Endothelial cell of umbilical vein (primary cell): ENCODE results near the gene ATP6V0C. TPM values are rescaled to one million over a fixed set of nuclear protein-coding genes. Genes with fewer than 3 reads are reported as not detected.

ENCODE experiments used
- BruUV-seq: library from RNA; stranded (reverse); fragments of 400-500 nt; replicated peaks from 2 replicates; lab custom pipeline; 2021; lab: Mats Ljungman, UMichigan
- CTCF ChIA-PET: fragments of 300-600, 350-600 bp; sonication (Branson Sonifier 250); formaldehyde crosslinking; loops from one replicate; lab custom pipeline; 2021; ENCODE audit warnings: antibody characterized with exemption, inconsistent platforms; lab: Charles Lee
- POLR2A ChIA-PET: fragments of 300-600, 350-600 bp; sonication (Branson Sonifier 250); formaldehyde crosslinking; loops from one replicate; lab custom pipeline; 2021; ENCODE audit warnings: antibody characterized with exemption, inconsistent platforms; lab: Charles Lee
- DNase-seq: peaks from one replicate; pipeline ENCODE4 v3.0.0-alpha.2; 2011; ENCODE audit warnings: low read depth, low spot score
- FAIRE-seq: peaks from 2 replicates; lab custom pipeline; 2011; peaks lifted over from hg19 to GRCh38; lab: Jason Lieb, UNC
- H2AFZ ChIP-seq: 2 replicates; pipeline ENCODE4 v1.6.0; 2012; ENCODE audit warnings: low read depth, low read length, control low read depth, inconsistent platforms
- H3K27ac ChIP-seq: 2 replicates; pipeline ENCODE4 v1.5.1; 2011; ENCODE audit warnings: low read depth, mild to moderate bottlenecking, control low read depth, low read length, moderate library complexity; ENCODE audit not compliant: insufficient read depth
- H3K27me3 ChIP-seq, 2 experiments: 2 replicates each; pipeline versions ENCODE4 v1.6.0 to v1.6.1; 2011; ENCODE audit warnings: low read length in 2 of 2, mixed read lengths in 1 of 2; ENCODE audit not compliant: control insufficient read depth in 2 of 2, insufficient read depth in 2 of 2
- H3K36me3 ChIP-seq, 2 experiments: 2 replicates in 1 of 2; 3 replicates in 1 of 2; pipeline ENCODE4 v1.5.1; 2011; ENCODE audit warnings: low read length in 2 of 2, mild to moderate bottlenecking in 1 of 2, moderate library complexity in 1 of 2; ENCODE audit not compliant: control insufficient read depth in 2 of 2, insufficient read depth in 2 of 2; ENCODE audit errors: extremely low read depth in 1 of 2
- H3K4me1 ChIP-seq: 3 replicates; pipeline ENCODE4 v1.5.1; 2011; ENCODE audit warnings: mild to moderate bottlenecking, low read length; ENCODE audit not compliant: control insufficient read depth, insufficient read depth; ENCODE audit errors: extremely low read depth
- H3K4me2 ChIP-seq: 2 replicates; pipeline ENCODE4 v1.6.1; 2011; ENCODE audit warnings: low read length, control low read depth, mixed read lengths; ENCODE audit not compliant: insufficient read depth
- H3K4me3 ChIP-seq, 3 experiments: fragments of 200-600 bp in 1 of 3; sonication (generic), shearing (Covaris generic) in 1 of 3; replicated peaks in 1 of 3; 2 replicates each; pipeline ENCODE4 v1.5.1; 2011 to 2016; ENCODE audit warnings: control low read depth in 3 of 3, low read length in 3 of 3, mild to moderate bottlenecking in 2 of 3, inconsistent platforms in 1 of 3, low read depth in 1 of 3, moderate library complexity in 1 of 3; ENCODE audit not compliant: insufficient read depth in 1 of 3
- H3K79me2 ChIP-seq: 2 replicates; pipeline ENCODE4 v1.6.0; 2012; ENCODE audit warnings: low read length, inconsistent platforms; ENCODE audit not compliant: control insufficient read depth, insufficient read depth
- H3K9ac ChIP-seq: replicated peaks from 2 replicates; pipeline ENCODE3; 2011; ENCODE audit warnings: low read length, control low read depth; ENCODE audit not compliant: insufficient read depth; ENCODE audit errors: extremely low read depth
- H3K9me1 ChIP-seq: replicated peaks from 3 replicates; pipeline ENCODE4 v1.6.0; 2011; ENCODE audit warnings: mild to moderate bottlenecking, low read length; ENCODE audit not compliant: control insufficient read depth, insufficient read depth; ENCODE audit errors: extremely low read depth
- H3K9me3 ChIP-seq: replicated peaks from 2 replicates; pipeline ENCODE4 v1.5.1; 2012; ENCODE audit warnings: low read length, inconsistent platforms; ENCODE audit not compliant: control insufficient read depth, insufficient read depth
- H4K20me1 ChIP-seq: replicated peaks from 2 replicates; pipeline ENCODE3; 2011; ENCODE audit warnings: mild to moderate bottlenecking, low read length; ENCODE audit not compliant: control insufficient read depth, insufficient read depth; ENCODE audit errors: extremely low read depth
- EZH2 ChIP-seq: IDR thresholded peaks from 2 replicates; pipeline ENCODE4 v1.6.1; 2012; ENCODE audit warnings: borderline replicate concordance, low read depth, mild to moderate bottlenecking, moderate library complexity, low read length, inconsistent platforms; ENCODE audit not compliant: severe bottlenecking
- POLR2AphosphoS5 ChIP-seq: IDR thresholded peaks from 2 replicates; pipeline ENCODE4 v1.6.1; 2012; ENCODE audit warnings: low read depth, mild to moderate bottlenecking, control low read depth, low read length, moderate library complexity; ENCODE audit not compliant: insufficient read depth
- dilution Hi-C: fragments of 300-500 bp; cut with MboI; formaldehyde crosslinking; loops from one replicate; pipeline ENCODE4 v1.15.0; 2019; ENCODE audit warnings: low sequenced_read_pairs; ENCODE audit not compliant: extremely low pct_ligation_motif_present
- intact Hi-C: fragments of 100-400 bp; cut with micrococcal nuclease; formaldehyde crosslinking; loops from one replicate; pipeline ENCODE4 v1.10.0; 2022
- polyA plus RNA-seq, 4 experiments: library from polyadenylated mRNA; depleted of rRNA in 3 of 4; stranded (reverse) in 3 of 4; unstranded in 1 of 4; fragments of >200 nt; gene quantifications; 2 replicates each; pipeline versions ENCODE4 v1.2.1 to v1.2.3, GENCODE V29; 2011 to 2012; ENCODE audit warnings: missing spikeins in 1 of 4
- total RNA-seq: library from RNA; stranded (reverse); gene quantifications from 2 replicates; pipeline ENCODE4 v1.2.3, GENCODE V29; 2021
- TF ChIP-seq, protein P1 (sequence below), 2 donors: IDR thresholded peaks; 1 replicate in 1 of 2; 2 replicates in 1 of 2; pipeline ENCODE4 v1.5.1; 2011; ENCODE audit warnings: low read length in 2 of 2, mild to moderate bottlenecking in 2 of 2, moderate library complexity in 2 of 2, control low read depth in 1 of 2, inconsistent platforms in 1 of 2, low read depth in 1 of 2; ENCODE audit not compliant: insufficient read depth in 1 of 2; ENCODE audit errors: extremely low read depth in 1 of 2
- TF ChIP-seq, protein P2 (sequence below): IDR thresholded peaks from 2 replicates; pipeline ENCODE4 v1.6.1; 2011; ENCODE audit not compliant: insufficient read depth, insufficient read length

The ATP6V0C gene
- total and polyA plus RNA-seq, 2 donors (not counting 3 experiments of a cell fraction or from before 2014, with no cell fraction given): 146 to 194 TPM

DNA sequence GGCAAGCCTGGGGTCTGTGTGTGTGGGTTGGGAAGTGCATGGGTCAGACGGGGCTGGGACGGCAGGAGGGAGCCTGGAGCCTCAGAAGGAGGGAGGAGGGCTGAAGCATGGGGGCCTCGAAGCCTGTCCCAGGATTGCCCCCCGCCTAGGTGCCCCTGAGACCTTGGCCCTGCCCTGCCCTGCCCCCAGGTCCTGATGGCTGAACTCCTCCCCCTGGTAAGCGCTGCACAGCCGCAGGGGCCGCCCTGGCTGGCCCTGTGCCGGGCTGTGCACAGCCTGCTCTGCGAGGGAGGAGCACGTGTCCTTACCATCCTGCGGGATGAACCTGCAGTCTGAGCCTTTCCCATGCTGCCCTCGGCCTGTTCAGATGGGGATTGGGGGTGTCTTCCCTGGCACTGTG is 49.4 kb upstream of the ATP6V0C start:
- BruUV-seq: no TSS peak
- Histone ChIP-seq H3K79me2 (no peaks in the 10 kb centered on the region), H3K4me1 (peaks cover 15% of the 10 kb centered on the region), H2AFZ (no peak overlapping the region), H3K27me3 (peaks cover 0 to 3% of the 10 kb centered on the region in 2 experiments), H3K4me3 (no peak overlapping the region), H3K9me3 (no peaks in the 10 kb centered on the region), H4K20me1 (no peaks in the 10 kb centered on the region), H3K27ac (no peak overlapping the region), H3K36me3 (no peaks in the 10 kb centered on the region), H3K4me2 (no peak overlapping the region), H3K9ac (no peak overlapping the region), H3K9me1 (no peaks in the 10 kb centered on the region)
- ChIA-PET CTCF (no interaction called here), POLR2A (no interaction called here)
- no peak for TF ChIP-seq POLR2AphosphoS5
- TF ChIP-seq, protein P1, sequence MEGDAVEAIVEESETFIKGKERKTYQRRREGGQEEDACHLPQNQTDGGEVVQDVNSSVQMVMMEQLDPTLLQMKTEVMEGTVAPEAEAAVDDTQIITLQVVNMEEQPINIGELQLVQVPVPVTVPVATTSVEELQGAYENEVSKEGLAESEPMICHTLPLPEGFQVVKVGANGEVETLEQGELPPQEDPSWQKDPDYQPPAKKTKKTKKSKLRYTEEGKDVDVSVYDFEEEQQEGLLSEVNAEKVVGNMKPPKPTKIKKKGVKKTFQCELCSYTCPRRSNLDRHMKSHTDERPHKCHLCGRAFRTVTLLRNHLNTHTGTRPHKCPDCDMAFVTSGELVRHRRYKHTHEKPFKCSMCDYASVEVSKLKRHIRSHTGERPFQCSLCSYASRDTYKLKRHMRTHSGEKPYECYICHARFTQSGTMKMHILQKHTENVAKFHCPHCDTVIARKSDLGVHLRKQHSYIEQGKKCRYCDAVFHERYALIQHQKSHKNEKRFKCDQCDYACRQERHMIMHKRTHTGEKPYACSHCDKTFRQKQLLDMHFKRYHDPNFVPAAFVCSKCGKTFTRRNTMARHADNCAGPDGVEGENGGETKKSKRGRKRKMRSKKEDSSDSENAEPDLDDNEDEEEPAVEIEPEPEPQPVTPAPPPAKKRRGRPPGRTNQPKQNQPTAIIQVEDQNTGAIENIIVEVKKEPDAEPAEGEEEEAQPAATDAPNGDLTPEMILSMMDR (IDR thresholded peaks at IDR 0.05; ENCODE audit: extremely low read depth in 1 of 2, insufficient read depth in 1 of 2, low read depth in 1 of 2, low read length in 2 of 2): no peak
- TF ChIP-seq, protein P2, sequence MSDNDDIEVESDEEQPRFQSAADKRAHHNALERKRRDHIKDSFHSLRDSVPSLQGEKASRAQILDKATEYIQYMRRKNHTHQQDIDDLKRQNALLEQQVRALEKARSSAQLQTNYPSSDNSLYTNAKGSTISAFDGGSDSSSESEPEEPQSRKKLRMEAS: no peak
- no peak for FAIRE-seq
- intact Hi-C loops: no loop called here
- DNase-seq: no peak
- dilution Hi-C loops: no loop called here

DNA sequence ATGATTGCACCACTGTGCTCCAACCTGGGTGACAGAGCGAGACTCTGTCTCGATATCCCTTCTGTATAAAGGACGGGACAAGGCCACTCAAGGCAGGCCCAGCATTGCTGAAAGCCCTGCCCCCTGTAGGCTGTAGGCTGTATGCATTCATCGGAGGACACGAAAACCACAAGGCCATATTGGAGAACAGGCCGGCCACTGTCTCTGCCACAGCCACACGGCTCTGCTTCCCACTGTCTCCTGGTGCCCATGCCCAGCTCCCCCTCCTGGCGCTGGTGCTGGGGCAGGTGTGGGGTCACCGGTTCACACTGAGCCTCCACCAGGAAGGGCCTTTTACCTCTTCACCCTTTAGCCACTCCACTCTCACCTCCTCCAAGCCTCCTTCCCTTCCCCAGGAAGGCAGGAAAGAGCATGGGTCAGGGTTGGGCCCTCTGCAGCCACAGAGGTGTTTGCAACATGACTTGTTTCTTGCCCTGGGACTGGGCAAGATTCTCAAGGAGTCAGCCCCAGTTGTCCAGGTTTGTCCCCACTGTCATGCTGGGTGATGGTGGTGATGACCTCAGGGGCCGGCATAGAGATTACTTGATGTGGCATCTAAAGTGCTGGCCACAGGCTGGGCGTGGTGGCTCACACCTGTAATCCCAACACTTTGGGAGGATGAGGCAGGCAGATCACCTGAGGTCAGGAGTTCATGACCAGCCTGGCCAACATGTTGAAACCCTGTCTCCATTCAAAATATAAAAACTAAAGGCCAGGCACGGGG is 47.9 kb upstream of the ATP6V0C start:
- intact Hi-C loops (no loop called here), dilution Hi-C loops (no loop called here)
- no TSS peak for BruUV-seq
- ChIA-PET CTCF (no interaction called here), POLR2A (no interaction called here)
- DNase-seq (no peak), FAIRE-seq (no peak)
- Histone ChIP-seq H3K36me3 (no peaks in the 10 kb centered on the region), H3K9me1 (no peaks in the 10 kb centered on the region), H3K27me3 (peaks cover 13% of the 10 kb centered on the region in 2 experiments), H3K4me1 (peaks cover 5% of the 10 kb centered on the region), H3K79me2 (no peaks in the 10 kb centered on the region), H3K4me2 (no peak overlapping the region), H2AFZ (no peak overlapping the region), H3K4me3 (no peak overlapping the region), H3K27ac (no peak overlapping the region), H3K9ac (no peak overlapping the region), H4K20me1 (no peaks in the 10 kb centered on the region), H3K9me3 (no peaks in the 10 kb centered on the region)
- TF ChIP-seq POLR2AphosphoS5 (no peak), EZH2 (no peak)
- TF ChIP-seq, protein P1 (IDR thresholded peaks at IDR 0.05; ENCODE audit: extremely low read depth in 1 of 2, insufficient read depth in 1 of 2, low read depth in 1 of 2, low read length in 2 of 2): peak; percentile 24 to 37
